Right kidney (tissue), 1 donor: ENCODE measurements around the gene PKNOX2.

Source experiments
- DNase-seq: peaks from one replicate; pipeline ENCODE4 v3.0.0-alpha.2; 2016

PKNOX2 gene

GRCh38 chr11:125413226-125413625 lies 248.7 kb downstream of the PKNOX2 start:
- DNase-seq, result no peak

- no peak for DNase-seq
Observed at GRCh38 chr11:125414121-125414520, 249.6 kb downstream of the PKNOX2 start.

GRCh38 chr11:125416981-125417935 lies 252.7 kb downstream of the PKNOX2 start:
- DNase-seq, result no peak

DNA sequence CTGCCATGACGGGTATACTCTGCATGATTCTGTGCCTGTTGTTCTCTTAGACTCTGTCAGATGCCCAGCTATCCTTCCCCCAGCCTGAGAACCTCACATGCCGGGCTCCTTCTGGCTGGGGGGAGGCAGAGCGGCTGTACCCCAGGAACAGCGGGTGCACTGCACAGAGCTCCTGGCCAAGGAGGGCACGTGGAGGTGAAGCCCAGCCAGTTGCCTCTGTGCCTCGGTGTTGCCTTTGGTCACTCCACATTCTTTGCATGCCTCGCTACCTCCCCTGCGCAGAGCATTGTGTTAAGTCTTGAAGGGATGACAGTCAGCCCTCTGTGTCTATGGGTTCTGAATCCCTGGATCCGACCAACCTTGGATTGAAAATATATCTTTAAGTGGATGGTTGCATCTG lies 253.8 kb downstream of the PKNOX2 start:
- DNase-seq, result no peak

GRCh38 chr11:125422681-125423080 lies 258.1 kb downstream of the PKNOX2 start:
- DNase-seq, result no peak

DNA sequence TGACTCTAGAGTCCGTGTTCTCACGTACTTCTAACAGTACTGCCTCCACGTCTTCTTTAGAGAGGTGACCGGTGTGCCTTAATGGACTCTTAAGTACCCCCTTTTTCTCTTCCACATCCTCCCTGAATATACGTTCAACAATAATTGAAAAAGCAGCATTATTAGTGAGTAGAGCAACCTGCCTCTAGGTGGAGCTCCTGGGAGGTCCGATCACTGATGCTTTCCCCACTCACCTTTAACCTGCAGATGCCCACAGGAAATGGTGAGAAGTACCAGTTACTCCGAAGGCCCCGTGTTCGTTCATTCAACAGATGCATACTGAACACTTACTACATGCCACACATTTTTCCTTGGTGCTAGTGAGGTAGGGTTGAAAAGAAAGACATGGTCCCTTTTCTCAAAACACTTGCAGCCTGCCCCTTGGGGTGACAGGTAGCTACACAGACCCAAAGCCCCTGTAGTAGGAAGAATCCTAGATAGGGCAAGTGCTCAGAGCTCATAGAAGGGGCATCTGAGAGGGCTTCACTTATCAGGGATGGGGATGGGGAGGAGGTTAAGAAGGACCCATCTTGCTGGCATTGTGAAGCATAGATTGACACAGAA lies 258.8 kb downstream of the PKNOX2 start:
- DNase-seq, result no peak

- DNase-seq, result no peak
Observed at GRCh38 chr11:125425601-125426000, 261.1 kb downstream of the PKNOX2 start.

DNA sequence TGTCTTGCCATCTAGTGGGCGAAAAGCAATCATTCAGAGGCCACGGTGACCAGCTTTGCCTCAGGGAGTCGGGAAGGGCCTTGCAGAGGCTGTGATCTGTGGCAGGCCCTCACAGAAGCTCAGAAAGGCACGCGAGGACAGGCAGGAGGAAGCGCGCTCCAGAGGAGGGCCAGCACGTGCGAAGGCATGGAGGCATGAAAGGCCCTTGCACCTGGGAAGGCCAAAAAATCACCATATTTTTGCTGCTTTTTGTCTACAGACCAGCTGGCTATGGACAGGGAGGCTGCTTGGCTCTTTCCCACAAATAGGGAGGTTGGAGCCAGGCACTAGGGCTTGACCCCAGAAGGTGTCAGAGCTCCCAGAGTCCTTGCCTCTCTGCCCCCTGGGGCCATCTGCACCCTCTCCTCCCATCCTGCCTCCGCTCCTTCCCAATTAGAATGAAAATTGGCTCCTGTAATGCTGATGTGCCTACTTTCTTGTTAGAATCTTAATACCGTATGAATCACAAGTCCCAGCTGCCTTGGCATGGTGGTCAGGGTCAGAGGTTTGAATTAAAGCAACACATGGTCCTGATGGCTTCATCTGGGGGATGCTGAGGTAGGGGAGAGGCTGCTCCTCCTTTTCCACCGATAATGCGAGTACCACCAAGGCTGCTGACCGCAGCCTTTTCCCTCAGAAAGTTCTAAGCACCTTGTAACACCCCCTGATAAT lies 262.4 kb downstream of the PKNOX2 start:
- no peak for DNase-seq

DNA sequence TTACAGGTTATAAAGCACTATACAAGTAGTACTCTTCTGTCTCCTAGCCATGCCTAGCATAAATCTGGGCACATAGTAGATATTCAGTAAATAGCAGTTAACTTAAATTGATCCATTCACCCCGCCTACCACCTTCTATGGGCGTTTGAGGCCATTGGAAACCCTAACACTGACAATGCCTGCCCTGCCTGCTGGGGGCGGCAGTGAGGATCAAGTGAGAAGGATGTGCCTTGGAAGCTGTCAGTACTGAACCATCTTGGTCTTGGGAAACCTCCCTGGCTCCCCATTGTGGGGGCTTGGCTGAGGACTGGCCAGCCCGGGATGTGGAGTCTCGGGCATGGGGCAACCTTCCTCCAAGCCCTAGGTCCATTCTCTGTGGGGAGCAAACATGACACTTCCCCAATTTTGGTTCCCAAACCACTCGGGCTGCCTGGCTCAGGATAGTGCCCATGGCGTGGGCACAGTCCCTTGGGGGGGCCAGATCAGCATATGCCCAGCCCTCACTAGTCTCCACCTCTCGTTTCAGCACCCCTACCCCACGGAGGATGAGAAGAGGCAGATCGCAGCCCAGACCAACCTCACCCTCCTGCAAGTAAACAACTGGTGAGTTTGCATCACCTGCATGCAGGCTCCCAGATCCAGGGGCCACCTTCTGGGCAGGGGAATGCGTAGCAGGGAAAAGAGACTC lies 264.1 kb downstream of the PKNOX2 start:
- no peak for DNase-seq

DNA sequence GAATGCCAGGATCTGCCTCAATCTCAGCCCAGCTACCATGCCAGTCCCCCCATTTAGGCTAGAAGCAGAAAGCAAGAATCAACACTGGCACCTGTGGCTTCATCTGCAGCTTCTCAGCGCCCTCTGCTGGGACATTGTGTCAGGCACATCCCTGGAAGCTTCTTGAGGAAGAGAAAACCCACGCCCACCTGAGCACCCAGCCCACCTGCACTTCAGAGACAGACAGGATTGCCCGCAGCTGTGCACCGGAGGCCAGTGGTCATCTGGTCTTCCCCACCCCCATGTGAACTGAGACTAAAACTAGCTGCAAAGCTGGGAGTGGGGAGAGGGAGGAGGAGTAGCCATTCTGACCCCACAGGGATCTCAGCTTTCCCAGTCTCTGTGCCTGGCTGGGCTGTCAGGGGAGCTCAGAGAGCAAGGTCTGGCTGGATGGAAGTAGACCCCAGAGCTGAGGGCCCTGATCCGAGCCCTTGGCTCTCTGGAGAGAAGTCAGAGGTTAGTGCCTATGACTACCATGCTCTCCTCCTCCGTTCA lies 264.7 kb downstream of the PKNOX2 start:
- peak; percentile 46 for DNase-seq

DNA sequence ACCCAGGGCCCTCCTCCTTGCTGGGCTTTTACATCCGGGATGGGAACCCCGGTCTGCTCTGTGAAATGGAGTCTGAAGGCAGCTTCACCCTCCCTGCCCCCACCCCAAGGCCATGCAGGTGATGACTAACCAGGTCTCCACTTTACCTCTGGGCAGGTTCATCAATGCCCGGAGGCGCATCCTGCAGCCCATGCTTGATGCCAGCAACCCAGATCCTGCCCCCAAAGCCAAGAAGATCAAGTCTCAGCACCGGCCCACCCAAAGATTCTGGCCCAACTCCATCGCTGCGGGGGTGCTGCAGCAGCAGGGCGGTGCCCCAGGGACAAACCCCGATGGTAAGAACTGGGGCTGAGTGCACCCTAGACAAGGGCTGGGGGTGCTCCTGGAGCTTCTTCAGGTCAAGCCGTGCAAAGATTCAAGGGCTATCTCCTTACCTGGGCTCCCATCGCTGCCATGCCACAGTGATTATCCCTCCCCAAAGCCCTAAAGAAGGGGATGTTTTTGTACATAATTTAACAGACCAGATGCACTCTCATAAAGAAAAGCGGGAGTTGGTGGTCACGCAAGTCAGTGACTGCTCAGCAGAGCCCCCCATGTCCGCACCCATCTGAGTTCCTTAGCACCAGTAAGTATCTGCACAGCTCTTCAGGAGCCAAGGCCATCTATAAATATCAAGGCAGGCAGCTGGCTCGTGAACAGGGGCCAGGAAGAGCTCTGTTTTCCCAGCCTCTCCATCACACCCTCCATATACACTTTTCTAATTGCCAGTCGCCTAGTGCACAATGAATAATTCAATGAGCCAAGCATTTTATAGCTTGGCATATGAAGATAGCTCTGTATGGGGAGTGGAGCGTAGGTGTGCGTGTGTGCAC lies 265.5 kb downstream of the PKNOX2 start:
- no peak for DNase-seq

DNA sequence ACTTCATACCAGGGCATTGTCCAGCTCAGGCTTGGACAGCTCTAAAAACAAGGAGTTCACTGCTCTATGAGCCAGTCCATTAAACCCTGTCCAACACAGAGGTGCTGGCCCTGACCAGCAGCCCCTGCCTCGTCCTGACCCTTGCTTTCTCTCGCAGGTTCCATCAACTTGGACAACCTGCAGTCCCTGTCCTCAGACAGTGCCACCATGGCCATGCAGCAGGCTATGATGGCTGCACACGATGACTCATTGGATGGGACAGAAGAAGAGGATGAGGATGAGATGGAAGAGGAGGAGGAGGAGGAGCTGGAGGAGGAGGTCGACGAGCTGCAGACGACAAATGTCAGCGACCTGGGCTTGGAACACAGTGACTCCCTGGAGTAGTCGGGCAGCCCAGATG lies 266.5 kb downstream of the PKNOX2 start:
- DNase-seq, result no peak

GRCh38 chr11:125431481-125431880 lies 266.9 kb downstream of the PKNOX2 start:
- DNase-seq, result no peak

- DNase-seq, result peak; percentile 49
Observed at GRCh38 chr11:125433454-125434121, 269.0 kb downstream of the PKNOX2 start.

- no peak for DNase-seq
Observed at GRCh38 chr11:125435461-125436238, 271.1 kb downstream of the PKNOX2 start.

DNA sequence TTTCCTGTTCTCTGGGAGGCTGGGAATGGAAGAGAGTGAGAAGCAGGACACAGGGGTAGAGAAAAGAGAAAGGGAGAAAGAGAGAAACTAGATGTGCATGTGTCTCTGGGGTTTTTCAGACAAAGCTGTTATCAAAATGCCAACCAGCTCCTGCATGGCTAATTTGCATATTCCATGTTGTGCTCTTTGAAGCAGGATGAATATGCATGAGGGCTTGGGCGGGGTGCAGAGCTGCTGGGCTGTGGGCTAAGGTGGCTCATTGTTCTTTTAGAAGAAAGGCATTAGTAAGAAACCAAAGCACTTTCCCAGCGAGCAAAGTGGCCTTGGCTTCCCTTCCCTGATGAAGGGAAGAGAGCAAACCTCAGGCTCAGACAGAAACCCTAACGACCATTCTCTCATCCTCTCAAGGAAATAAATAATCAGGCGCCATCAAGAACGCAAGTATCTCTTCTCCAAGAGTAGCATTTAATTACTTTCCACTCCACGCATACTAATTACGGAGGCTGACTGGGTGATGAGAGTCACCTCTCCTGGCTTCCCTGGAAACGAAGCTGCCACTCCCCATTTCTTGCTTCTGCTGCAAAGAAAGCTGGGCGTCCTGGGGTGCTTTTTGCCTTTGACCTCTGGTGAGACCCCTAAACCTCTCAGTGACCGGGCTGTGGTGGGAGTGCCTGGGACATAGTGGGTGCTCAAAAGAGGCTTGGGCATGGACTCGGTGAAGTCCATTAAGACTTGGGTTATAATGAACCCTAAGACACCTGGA lies 277.3 kb downstream of the PKNOX2 start:
- DNase-seq, result no peak

DNA sequence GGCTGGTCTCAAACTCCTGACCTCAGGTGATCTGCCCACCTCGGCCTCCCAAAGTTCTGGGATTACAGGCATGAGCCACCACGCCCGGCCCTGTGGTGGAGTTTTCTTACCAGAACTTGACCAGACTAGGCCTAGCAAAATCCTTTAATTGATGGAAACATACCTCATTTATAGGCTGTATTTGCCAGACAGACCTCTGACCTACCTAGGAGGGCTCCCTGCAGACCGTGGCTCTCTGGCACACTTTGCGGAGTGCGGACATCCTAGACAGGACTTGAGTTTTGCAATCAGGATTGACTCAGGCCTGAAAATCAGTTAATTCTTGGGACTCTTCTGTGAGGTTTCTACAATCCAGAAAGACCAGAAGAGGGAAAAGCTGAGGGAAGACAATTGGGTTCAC lies 278.4 kb downstream of the PKNOX2 start:
- DNase-seq, result no peak

- DNase-seq, result no peak
Observed at GRCh38 chr11:125443767-125444311, 279.3 kb downstream of the PKNOX2 start.

DNA sequence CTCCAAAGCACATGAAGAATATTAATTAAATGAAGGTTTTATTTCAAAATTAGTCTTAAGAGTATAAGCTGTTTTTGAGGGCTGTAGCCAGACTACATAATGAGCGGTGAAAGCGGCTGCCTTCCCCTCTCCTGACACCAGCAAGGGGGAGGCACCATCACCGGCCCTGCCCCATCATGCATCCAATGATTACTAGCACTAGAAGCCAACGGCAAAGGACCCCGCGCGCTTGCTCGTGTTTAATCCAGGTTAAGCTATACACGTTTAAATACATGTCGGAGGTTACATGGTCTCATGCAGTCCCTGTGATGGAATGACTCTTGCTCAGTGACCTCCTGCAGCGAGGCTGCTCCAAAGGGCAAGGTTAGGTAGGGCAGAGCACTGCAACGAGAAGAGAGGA lies 281.2 kb downstream of the PKNOX2 start:
- DNase-seq, result no peak
